Choroid plexus epithelial cell (primary cell): Measurements from ENCODE around the gene SLC26A6.

Experiments used
- DNase-seq: peaks from one replicate; pipeline ENCODE4 v3.0.0-alpha.2; 2010; ENCODE audit warnings: low read depth
- H3K4me3 ChIP-seq: 2 replicates; pipeline ENCODE4 v1.5.1; 2011; ENCODE audit warnings: low read depth, mild to moderate bottlenecking, control low read depth, low read length, moderate library complexity
- CTCF ChIP-seq: conservative IDR thresholded peaks from 2 replicates; pipeline ENCODE4 v1.5.1; 2011; ENCODE audit warnings: low read depth, mild to moderate bottlenecking, control low read depth, inconsistent platforms, low read length, moderate library complexity

The SLC26A6 gene

GRCh38 chr3:48595075-48595525 is 40.2 kb downstream of the SLC26A6 start, which contains the start of gene COL7A1:
Gene COL7A1 (minus strand): TSS chr3:48595329. CDS start chr3:48595159, 170 bp downstream.
- no peak for DNase-seq
- H3K4me3 ChIP-seq, result peak within 1 kb of the TSS; percentile 63
- no peak for TF ChIP-seq CTCF

- H3K4me3 ChIP-seq, result peak overlapping the region; percentile 63
- TF ChIP-seq CTCF, result no peak
- peak; percentile 26 for DNase-seq
Measured at GRCh38 chr3:48594417-48595049, 40.7 kb downstream of the SLC26A6 start.

- peak overlapping the region; percentile 63 for H3K4me3 ChIP-seq
- TF ChIP-seq CTCF, result no peak
- DNase-seq, result no peak
Measured at GRCh38 chr3:48593337-48593736, 41.9 kb downstream of the SLC26A6 start.

GRCh38 chr3:48592519-48593087 is 42.7 kb downstream of the SLC26A6 start:
- H3K4me3 ChIP-seq, result no peak overlapping the region
- no peak for TF ChIP-seq CTCF

GRCh38 chr3:48591886-48592518 is 43.3 kb downstream of the SLC26A6 start:
- no peak overlapping the region for H3K4me3 ChIP-seq
- TF ChIP-seq CTCF, result no peak
- DNase-seq, result no peak

More at GRCh38 chr3:48592519-48593087, 42.7 kb downstream of the SLC26A6 start:
- no peak for DNase-seq

GRCh38 chr3:48591436-48591835 is 43.8 kb downstream of the SLC26A6 start:
- no peak for TF ChIP-seq CTCF
- no peak overlapping the region for H3K4me3 ChIP-seq
- DNase-seq, result no peak

- no peak for DNase-seq
- no peak for TF ChIP-seq CTCF
- no peak overlapping the region for H3K4me3 ChIP-seq
Measured at GRCh38 chr3:48588230-48588629, 47.0 kb downstream of the SLC26A6 start.
